HG03460 (cell line): Measurements from ENCODE around the gene MAP7D3.
"Not testable (repeated sequence)": the region's sequence is repeated elsewhere in the genome, so short reads cannot be mapped to it uniquely, and the experiment has no call there.

Experiments used
- ATAC-seq: cut with Tn5 transposase; IDR thresholded peaks from one replicate; pipeline ENCODE4 v1.9.1; 2021; ENCODE audit not compliant: unreplicated experiment

The MAP7D3 gene

DNA sequence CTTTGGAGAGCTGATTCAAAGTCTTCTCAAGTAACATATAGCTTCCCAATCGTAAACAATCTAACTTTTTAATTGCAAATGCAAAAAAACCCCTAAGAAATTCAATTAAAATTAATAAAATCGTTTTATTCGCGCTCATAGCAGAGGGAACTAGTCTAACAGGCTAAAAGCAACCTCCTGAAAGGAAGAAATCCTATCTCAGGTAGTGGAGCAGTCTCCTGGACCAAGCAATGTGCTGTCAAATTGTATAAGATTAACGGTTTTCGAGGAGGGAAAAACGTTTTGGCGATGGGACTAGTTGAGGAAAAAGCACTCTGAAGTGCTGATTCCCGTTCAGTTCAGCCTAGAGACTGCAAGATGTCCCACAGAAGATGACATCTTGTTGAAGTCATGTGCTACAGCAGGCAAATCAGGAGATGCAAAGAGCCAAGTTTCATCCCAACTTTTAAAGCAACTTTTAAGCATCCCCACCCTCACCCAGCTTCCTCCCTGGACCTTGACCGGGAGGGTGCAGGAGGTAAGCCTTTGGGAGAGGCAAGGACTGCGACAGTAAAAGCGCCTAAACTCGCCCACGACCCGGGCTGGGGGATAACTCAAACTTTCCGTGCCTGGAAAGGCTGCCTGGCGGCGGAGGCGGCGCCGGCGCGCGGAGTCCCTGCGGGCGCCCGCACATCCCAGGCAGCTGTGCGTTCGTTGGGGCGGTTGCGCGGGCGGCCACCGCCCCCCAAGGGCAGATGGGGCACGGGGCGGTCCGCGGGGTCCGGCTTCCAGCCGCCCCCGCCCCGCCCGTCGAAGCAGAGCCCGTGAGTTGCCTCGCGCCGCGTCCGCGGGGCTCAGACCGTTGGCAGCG, 784 bp downstream of the MAP7D3 start:
- peak; percentile 42 for ATAC-seq

DNA sequence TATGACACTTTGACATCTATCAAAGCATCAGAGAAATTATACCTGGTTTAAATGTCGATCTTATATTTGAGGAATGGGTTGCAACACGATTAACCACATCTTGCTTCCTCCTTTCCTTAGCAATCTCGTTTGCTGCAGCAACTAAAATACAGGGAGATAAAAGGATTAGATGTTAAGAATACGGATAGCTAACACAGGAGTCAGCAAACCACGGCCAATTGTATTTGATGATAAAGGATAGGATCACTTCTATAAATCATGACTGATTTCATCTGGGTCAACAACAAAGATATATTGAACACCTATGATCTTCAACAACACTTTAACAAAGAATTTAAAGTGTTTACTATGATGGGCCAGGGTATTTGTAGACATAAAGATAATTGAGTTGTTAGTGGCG, 5.0 kb downstream of the MAP7D3 start:
- no peak for ATAC-seq

DNA sequence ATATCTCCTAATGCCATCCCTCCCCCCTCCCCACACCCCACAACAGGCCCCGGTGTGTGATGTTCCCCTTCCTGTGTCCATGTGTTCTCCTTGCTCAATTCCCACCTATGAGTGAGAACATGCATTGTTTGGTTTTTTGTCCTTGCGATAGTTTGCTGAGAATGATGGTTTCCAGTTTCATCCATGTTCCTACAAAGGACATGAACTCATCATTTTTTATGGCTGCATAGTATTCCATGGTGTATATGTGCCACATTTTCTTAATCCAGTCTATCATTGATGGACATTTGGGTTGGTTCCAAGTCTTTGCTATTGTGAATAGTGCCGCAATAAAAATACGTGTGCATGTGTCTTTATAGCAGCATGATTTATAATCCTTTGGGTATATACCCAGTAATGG, 13.4 kb downstream of the MAP7D3 start:
- not testable (repeated sequence) for ATAC-seq

- ATAC-seq = no peak
Measured at GRCh38 chrX:136237074-136237473, 14.1 kb downstream of the MAP7D3 start.

DNA sequence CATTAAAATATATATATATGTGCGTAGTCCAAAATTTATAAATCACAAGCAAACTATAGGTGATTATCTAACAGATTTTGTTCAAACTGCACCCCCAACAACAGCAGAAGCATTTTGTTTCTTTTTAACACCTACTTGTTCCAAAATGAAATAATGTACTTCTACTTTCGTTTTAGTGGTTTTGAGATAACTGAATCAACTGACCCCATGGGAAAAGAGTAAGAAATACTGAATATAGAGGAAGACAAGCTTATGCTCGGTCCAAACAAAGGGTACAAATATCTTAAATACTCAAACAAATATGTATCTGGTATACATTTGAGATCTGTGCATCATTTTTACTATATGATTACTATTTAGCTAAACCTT, 22.4 kb downstream of the MAP7D3 start:
- no peak for ATAC-seq

GRCh38 chrX:136227948-136228838, 23.0 kb downstream of the MAP7D3 start:
- ATAC-seq = no peak

DNA sequence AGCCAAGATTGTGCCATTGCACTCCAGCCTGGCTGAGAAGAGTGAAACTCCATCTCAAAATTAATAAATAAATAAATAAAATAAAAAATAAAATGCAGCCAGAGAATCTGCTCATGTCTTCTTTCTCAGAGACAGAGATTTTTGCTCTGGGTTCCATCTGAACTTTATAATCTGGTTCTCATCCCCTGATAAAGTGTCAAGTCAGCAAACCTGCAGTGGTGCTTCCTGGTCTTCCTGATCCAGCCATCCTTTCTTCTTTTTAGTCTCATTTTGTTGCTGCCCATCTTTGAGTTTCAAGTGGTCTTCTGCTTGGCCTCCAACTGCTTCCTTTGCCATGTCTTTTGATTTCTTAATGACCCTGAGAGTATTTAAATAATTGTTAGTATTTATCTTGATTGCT, 24.1 kb downstream of the MAP7D3 start:
- no peak for ATAC-seq

DNA sequence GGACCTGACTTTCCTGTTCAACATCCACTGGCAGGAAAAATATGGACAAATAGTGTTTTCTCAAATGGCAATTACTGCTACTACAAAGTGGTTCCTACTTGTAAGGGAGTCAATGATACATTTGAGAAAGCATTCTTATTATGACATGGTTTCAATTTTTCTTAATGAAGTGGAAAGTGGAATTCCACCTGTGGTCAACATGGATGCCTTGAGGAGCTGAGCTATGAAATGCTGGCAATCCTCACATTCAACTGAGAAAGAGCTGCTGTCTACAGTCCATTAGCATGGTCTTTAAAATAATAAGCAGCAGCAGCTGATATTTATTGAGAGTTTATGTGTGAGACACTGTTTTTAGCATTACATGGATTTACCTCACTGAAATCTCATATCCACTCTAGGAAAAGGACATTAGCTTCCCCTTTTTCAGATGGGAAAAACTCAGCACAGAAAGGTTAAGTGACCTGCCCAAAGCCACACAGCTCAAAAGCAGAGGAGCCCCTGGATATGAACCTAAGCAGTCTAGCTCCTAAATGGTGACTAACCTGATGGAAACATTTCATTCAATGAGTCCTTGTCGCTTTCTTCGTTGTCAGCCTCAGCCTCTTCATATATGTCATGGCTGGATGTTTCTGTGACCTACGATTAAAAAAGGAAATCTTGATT, 29.2 kb downstream of the MAP7D3 start:
- ATAC-seq = no peak

GRCh38 chrX:136220951-136221350, 30.2 kb downstream of the MAP7D3 start:
- no peak for ATAC-seq

DNA sequence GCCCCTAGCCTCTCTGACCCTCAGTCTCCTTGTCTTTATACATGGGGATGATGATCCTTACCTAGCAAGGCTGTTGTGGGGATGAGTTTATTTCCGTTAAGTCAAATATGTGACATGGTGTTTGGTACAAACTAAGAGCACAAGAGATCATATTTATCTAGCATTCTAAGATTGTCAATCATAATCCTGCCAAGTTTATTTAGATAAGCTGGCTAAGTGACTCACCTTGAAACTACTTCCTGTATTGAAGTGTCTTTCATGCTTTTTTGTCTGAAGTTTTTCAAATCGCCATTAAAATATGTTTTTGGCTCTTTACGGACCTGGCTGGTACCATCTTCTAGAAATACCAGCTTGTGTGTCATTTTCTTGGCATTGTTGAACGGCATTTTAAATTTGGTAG, 30.7 kb downstream of the MAP7D3 start:
- ATAC-seq = no peak

- ATAC-seq = no peak
Measured at GRCh38 chrX:136219893-136220292, 31.3 kb downstream of the MAP7D3 start.

GRCh38 chrX:136215559-136215958, 35.6 kb downstream of the MAP7D3 start:
- no peak for ATAC-seq

- no peak for ATAC-seq
Measured at GRCh38 chrX:136214551-136214950, 36.6 kb downstream of the MAP7D3 start.

GRCh38 chrX:136212557-136213111, 38.6 kb downstream of the MAP7D3 start:
- ATAC-seq = no peak

GRCh38 chrX:136211766-136212556, 39.2 kb downstream of the MAP7D3 start:
- ATAC-seq = no peak

GRCh38 chrX:136210806-136211205, 40.4 kb downstream of the MAP7D3 start:
- ATAC-seq = no peak

GRCh38 chrX:136210243-136210642, 41.0 kb downstream of the MAP7D3 start:
- ATAC-seq = no peak

- no peak for ATAC-seq
Measured at GRCh38 chrX:136209751-136210150, 41.4 kb downstream of the MAP7D3 start.

GRCh38 chrX:136209016-136209738, 42.0 kb downstream of the MAP7D3 start:
- no peak for ATAC-seq

- no peak for ATAC-seq
Measured at GRCh38 chrX:136207546-136207945, 43.7 kb downstream of the MAP7D3 start.
